ENCODE measurements around the gene GPR150. TPM values are rescaled to one million over a fixed set of nuclear protein-coding genes. Genes with fewer than 3 reads are reported as not detected.

GPR150 gene
- total RNA-seq, 4 donors from 2014 or later, result 0.33 to 2.0 (median 0.63) TPM

DNA sequence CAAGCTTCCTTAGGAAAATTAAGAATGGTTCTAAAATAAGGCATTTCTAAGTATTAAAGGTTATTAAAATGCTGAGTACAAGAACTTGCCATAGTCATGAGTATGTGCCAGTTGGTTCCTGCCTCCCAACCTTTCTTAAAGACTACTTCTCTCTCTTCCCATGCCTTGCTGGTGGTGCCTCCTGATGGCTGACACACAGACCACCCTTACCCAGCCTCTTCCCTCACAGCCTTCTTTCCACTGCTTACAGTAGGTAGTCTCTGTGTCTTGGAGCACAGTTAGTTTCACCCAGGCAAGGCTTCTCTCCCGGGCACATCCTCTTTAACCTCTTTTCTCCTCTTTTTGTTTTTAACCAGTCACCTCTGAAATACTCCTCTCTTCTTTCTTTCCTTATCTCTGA lies 20.6 kb upstream of the GPR150 start:
- TF ChIP-seq, protein P1, sequence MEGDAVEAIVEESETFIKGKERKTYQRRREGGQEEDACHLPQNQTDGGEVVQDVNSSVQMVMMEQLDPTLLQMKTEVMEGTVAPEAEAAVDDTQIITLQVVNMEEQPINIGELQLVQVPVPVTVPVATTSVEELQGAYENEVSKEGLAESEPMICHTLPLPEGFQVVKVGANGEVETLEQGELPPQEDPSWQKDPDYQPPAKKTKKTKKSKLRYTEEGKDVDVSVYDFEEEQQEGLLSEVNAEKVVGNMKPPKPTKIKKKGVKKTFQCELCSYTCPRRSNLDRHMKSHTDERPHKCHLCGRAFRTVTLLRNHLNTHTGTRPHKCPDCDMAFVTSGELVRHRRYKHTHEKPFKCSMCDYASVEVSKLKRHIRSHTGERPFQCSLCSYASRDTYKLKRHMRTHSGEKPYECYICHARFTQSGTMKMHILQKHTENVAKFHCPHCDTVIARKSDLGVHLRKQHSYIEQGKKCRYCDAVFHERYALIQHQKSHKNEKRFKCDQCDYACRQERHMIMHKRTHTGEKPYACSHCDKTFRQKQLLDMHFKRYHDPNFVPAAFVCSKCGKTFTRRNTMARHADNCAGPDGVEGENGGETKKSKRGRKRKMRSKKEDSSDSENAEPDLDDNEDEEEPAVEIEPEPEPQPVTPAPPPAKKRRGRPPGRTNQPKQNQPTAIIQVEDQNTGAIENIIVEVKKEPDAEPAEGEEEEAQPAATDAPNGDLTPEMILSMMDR (IDR thresholded peaks at IDR 0.05; ENCODE audit: low read depth), result no peak

DNA sequence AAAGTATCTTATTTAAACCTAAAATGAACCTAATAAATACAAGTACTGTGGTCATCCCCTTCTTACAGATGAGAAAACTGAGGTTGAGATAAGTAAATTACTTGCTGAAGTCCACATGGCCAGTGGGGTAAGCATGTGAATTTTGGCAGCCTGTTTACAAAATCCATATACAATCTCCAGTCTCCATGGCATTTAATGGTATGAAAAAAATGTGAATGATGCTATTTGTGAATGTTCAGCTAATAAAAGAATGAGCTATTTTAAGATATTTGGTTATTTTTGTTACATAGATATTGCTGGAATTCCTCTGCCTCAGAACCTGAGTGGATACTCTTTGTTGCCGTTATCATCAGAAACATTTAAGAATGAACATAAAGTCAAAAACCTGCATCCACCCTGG lies 19.3 kb upstream of the GPR150 start:
- TF ChIP-seq, protein P1 (IDR thresholded peaks at IDR 0.05; ENCODE audit: low read depth), result no peak

DNA sequence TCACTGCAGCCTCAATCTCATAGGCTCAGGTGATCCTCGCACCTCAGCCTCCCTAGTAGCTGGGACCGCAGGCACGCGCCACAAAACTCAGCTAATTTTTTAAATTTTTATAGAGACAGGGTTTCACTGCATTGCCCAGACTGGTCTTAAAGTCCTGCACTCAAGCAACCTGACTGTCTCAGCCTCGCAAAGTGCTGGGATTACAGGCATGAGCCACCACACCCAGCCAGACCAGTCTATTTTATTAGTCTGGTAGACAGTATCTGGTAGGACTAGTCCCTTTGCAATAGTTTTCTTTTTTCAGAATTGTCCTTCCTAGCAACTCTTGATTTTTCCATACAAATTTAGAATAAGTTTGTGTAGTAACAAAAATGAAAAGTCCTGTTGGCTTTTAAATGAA lies 14.1 kb upstream of the GPR150 start:
- TF ChIP-seq, protein P1 (IDR thresholded peaks at IDR 0.05; ENCODE audit: low read depth), result no peak

DNA sequence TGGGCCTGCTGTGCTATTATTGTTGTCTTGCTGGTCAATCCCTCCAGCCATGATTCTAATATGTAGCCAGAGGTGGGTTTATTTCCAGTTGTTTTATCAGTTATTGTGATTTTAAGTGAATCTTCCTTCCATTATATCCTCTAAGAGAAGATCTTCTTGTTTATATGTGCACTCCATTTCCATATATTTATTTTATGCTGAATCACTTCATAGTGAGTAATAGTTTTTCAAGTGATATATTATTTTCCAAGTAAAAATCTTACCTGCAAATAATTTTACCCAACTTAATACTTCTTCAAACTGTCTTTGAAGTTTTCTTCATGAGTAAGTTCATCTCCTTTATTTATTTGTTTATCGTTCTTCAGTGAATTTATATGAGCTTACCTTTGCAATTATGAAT lies 13.5 kb upstream of the GPR150 start:
- TF ChIP-seq, protein P1 (IDR thresholded peaks at IDR 0.05; ENCODE audit: low read depth), result no peak

DNA sequence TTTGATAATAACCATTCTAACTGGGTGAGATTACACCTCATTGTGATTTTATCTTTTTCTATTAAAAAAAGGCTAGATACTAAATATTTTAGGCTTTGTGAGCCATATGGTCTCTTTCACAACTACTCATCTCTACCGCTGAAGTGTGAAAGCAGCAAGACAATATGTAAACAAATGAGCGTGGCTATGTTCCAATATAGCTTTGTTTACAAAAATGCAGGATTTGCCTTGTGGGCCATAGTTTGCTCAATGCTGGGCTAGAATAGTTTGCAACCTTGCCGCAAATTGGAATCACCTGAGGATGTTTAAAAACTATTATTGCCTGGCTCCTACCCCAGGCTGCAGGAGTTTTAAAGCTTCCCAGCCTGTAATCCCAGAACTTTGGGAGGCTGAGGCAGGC lies 10.2 kb upstream of the GPR150 start:
- TF ChIP-seq, protein P1 (IDR thresholded peaks at IDR 0.05; ENCODE audit: low read depth), result no peak

DNA sequence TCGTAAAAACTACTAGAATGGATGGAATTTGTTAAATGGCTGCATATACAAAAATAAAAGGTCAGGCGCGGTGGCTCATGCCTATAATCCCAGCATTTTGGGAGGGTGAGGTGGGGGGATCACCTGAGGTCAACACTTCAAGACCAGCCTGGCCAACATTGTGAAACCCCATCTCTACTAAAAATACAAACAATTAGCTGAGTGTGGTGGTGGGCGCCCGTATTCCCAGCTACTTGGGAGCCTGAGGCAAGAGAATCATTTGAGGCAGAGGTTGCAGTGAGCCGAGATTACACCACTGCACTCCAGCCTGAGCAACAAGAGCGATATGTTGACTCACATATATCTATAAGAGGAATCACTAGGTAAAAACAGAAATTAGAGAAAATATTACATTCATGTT lies 9.3 kb upstream of the GPR150 start:
- TF ChIP-seq, protein P1 (IDR thresholded peaks at IDR 0.05; ENCODE audit: low read depth), result no peak

DNA sequence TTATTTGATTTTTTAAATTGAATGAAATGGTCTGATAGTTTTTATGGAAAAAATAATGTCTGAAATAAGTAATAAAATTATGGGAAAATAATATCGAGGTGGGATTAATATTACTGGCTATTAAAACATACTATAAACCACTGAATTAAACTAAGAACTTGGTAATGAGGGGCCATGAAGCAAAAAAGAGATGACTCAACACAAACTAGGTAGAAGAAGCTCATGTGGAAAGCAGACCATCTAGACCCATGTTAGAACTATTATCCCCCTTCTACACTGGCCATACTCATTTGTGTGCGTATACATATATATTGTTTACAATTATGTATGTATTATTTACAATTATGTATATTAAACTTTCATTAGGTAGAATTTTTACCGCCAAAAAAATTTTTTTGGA lies 8.5 kb upstream of the GPR150 start:
- TF ChIP-seq, protein P1 (IDR thresholded peaks at IDR 0.05; ENCODE audit: low read depth), result no peak
